HG03439 (cell line): ENCODE measurements around the gene VSTM2L.

ENCODE experiments used
- ATAC-seq: cut with Tn5 transposase; IDR thresholded peaks from one replicate; pipeline ENCODE4 v1.9.1; 2021; ENCODE audit warnings: mild to moderate bottlenecking, moderate library complexity; ENCODE audit not compliant: unreplicated experiment

The VSTM2L gene

DNA sequence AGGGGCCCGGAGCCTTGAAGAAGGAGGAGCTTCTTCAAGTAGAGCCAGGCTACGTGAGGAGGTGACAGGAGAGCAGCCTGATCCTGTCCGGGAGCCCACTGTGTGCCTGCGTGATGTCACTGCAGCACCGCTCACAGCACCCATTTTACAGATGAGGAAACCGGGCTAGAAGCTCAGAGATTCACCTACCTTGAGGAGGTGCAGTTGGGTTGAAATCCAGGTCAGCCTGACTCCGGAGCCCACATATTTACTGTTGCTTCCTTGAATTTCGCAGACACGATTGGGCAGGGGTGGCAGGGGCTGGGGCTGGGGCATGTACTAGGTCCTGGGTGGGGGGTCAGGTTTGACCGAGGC lies 12.5 kb downstream of the VSTM2L start:
- no peak for ATAC-seq

DNA sequence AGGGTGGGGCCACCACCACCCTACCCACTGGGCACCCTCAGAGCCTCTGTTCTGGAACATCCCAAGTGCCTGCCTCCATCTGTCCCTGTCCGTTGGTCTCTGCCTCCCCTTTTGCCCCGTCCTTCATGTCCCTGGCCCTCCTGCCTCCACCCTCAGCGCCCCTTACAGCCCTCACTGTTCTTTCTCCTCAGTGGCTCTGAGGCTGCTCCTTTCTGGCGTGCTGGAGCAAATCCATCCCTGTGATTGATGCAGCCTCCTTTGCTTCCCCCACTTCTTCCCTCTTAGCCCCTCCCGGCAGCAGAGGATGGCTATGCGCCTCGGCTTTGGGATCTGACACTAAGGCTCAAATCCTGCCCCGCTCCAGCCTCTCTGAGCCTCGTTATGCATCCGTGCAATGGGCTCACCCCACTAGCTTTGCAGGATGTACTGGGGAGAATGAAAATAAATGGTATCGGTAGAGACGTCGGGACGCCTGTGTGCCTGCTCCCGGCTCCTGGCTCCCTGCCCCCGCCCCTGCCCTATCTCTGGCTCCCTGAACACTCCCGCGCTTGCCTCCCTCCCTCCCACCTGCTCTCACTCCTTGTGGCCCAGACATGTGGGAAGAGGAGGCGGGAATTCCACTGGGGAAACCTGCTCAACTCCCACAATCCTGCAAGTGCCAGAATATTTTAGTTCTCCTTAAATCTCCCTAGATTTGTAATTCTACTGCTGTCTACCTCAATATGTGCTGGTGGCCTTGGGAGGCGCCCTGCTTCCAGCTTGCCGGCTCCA lies 13.1 kb downstream of the VSTM2L start:
- no peak for ATAC-seq

GRCh38 chr20:37917461-37917860 lies 14.5 kb downstream of the VSTM2L start:
- ATAC-seq, result no peak

DNA sequence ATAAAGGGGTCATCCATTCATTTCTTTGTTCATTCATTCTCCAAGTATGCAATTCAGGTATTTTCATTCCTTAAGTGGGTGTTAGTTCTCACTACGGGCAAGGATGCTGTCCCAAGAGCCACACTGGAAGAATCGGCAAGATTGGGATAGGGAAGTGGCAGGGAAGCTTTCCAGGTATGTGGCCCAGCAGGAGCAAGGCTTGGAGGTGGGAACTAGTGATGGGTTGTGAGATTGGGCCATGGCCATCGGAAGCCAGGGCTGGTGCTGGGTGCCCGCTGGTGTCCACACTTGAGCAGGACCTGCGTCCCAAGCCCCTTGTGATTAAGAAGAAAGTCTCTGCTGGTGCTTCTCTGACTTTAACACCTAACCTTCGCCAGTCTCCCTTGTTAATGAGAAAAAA lies 15.1 kb downstream of the VSTM2L start:
- ATAC-seq, result no peak

- no peak for ATAC-seq
Observed at GRCh38 chr20:37919389-37920040, 16.6 kb downstream of the VSTM2L start.

DNA sequence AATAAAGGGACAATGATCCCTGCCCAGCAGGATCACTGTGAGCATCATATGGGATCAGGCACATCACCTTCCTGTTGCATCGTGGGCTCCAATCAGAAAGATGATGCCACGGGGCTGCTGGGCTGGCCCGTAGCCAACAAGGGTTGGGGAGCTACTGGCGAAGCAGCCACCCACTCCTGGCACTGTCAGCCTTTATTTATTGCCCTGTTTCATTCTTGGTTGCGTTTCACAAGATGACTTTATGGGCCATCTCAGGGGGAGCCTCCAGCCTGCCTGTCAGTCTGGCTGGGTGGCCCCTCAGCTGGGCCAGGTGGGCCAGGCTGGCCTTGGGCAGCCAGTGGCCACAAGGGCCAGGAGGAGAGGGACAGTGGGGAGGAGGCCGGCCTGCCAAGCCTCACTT lies 17.3 kb downstream of the VSTM2L start:
- ATAC-seq, result no peak

GRCh38 chr20:37920679-37921322 lies 17.9 kb downstream of the VSTM2L start:
- ATAC-seq, result peak; percentile 10

DNA sequence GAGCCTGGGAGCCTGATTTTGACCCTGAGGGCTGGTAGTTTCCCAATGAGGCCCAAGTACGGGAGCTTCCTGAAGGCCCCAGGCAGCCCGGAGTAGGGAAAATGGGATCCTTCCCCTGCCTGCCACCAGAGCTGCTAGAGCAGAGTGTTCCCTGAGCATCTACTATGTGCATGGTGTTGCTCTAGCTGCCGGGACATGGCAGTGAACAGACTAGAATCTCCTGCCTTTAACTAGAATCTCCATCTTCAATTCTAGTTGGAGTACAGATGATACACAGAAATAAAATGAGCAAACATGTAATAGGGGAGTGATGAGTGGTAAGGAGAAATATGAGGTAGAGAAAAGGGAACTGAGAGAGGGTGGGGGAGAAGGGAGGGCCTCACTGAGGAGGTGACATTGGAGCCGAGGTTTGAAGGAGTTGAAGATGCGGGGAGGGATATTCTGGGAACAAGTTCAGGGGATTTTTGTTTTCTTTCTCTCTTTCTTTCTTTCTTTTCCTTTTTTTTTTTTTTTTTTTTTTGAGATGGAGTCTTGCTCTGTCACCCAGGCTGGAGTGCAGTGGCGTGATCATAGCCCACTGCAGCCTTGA lies 18.5 kb downstream of the VSTM2L start:
- ATAC-seq, result peak; percentile 61

GRCh38 chr20:37922016-37922415 lies 19.1 kb downstream of the VSTM2L start:
- peak; percentile 68 for ATAC-seq

DNA sequence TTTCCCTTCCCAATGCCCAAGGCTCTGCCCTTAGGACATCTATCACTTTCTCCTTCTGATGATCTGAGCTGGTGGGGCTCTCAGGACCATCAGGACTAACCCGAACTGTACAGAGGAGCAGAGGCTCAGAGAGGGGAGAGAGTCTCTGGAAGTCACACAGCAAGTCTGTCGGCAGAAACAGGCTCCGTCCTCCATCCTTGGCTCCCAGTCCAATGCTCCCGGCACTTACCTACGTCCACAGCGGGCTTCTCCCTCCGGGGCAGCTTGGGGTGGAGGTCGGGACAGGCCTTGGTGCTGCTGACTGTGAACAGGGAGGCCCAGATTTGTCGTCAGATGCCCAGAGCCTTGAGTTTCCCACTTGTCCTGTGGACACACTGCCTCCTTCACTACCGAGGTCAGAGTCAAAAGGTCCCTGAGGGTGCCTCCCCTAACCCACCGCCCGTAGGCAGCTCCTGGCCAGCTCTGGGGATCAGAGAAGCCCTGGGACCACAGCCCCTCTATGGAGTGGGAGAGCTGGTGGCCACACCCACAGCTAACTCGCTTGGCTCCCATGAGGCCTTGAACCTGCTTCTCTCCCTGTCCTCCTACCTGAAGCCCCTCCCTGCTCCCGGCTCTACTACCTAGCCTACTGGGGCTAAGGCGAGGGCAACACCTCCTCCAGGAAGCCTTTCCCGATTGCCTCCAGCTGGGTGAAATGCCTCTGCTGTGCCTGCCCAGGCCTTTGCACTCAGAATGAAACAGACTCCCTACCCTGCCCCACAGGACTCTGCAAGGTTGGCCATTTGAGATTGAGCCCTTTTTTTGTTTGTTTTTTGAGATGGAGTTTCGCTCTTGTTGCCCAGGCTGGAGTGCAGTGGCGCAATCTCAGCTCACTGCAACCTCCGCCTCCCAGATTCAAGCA lies 22.6 kb downstream of the VSTM2L start:
- no peak for ATAC-seq

GRCh38 chr20:37926612-37927011 lies 23.7 kb downstream of the VSTM2L start:
- ATAC-seq, result no peak

GRCh38 chr20:37927410-37928095 lies 24.6 kb downstream of the VSTM2L start:
- ATAC-seq, result no peak

- no peak for ATAC-seq
Observed at GRCh38 chr20:37928996-37929682, 26.2 kb downstream of the VSTM2L start.

GRCh38 chr20:37929683-37930014 lies 26.7 kb downstream of the VSTM2L start:
- ATAC-seq, result no peak

DNA sequence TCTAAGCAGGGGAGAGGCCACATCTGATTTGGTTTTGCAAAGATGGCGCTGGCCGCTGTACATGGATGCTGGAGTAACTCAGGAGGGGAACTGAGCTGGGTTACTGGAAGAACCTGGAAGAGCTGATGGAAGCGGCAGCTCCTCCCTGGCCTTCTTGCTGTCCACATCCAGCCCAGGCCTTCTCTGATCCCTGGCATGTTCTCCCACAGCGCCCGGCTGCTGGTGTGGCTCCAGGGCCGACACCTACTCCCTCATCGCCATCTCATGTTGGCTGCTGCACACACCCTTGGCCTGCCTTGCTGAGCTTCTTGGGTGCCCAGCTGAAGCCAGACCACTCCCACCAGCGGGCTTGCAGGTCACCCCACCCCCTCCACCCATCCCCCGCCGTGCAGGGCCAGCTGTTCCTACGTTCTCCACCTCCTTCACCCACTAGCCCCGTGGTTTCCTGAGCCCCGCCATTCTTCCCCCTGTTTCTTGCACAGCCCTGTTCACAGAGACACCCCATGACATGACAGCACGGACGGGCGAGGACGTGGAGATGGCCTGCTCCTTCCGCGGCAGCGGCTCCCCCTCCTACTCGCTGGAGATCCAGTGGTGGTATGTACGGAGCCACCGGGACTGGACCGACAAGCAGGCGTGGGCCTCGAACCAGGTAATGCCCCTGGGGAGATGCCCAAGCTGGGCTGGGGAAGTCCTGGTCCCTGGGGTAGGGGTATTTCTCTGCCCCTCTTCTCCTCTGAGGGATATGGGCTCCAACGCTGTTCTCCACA lies 28.4 kb downstream of the VSTM2L start:
- no peak for ATAC-seq

- ATAC-seq, result no peak
Observed at GRCh38 chr20:37932074-37932473, 29.1 kb downstream of the VSTM2L start.

- no peak for ATAC-seq
Observed at GRCh38 chr20:37932919-37933318, 30.0 kb downstream of the VSTM2L start.

DNA sequence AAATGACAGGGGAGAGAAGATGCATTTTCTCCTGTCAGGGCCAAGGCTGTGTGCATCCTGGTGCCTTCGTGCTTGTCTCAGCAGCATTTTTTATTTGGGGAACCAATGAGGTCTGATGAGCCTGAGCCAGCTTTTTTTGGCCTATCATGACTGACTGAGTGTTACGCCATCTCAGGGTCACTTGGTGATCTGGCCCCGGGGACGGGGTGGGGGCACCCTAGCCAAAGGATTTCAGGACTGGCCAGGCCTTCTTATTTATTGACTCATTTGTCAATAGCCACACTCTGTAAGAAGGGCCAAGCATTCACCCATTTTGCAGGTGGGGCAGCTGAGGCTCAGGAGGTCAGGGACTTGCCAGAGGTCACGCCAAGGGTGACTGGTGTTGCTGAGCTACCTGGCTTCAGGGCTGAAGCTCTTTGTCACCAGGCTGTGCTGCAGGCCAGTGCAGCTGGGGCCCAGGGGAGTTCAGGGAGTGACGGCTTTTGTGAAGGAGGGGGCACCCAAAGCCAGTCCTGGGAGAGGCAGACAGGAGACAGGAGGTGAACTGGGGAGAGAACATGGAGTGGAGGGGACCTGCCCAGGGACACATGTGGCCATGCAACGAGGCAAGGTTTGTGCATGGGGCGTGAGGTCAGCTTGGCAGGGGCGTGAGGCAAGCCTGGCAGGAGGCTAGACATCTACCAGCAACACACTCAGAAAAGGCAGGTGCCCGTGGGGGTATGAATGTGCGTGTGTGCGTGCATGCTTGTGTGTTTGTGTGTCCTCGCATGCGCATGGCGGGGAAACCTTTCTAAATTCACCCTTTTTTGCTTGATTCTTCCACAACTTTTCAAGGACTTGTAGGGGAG lies 31.1 kb downstream of the VSTM2L start:
- ATAC-seq, result no peak
